Activated naive CD4-positive, alpha-beta T cell treated with anti-CD3 and anti-CD28 coated beads for 36 hours (primary cell): ENCODE results near the gene FCRLA. TPM values are rescaled to one million over a fixed set of nuclear protein-coding genes. Genes with fewer than 3 reads are reported as not detected.
"Not testable (repeated sequence)": the region's sequence is repeated elsewhere in the genome, so short reads cannot be mapped to it uniquely, and the experiment has no call there.

Experiments used
- CTCF ChIA-PET: fragments of 350-600 bp; sonication (Branson Sonifier 250); formaldehyde crosslinking; loops from one replicate; lab custom pipeline; 2021; ENCODE audit warnings: antibody characterized with exemption; lab: Charles Lee
- DNase-seq: peaks from one replicate; pipeline ENCODE4 v3.0.0-alpha.2; 2020
- H3K27ac Mint-ChIP-seq: one replicate; pipeline ENCODE4 v1.8.0; 2021; ENCODE audit warnings: mild to moderate bottlenecking, mixed read lengths
- H3K27me3 Mint-ChIP-seq: one replicate; pipeline ENCODE4 v1.8.0; 2021; ENCODE audit warnings: low read depth, mixed read lengths
- H3K36me3 Mint-ChIP-seq: one replicate; pipeline ENCODE4 v1.8.0; 2021; ENCODE audit warnings: low read depth, mixed read lengths
- H3K4me1 Mint-ChIP-seq: one replicate; pipeline ENCODE4 v1.8.0; 2021; ENCODE audit warnings: low read depth, mixed read lengths
- H3K4me3 Mint-ChIP-seq: one replicate; pipeline ENCODE4 v1.8.0; 2021; ENCODE audit warnings: mild to moderate bottlenecking, moderate library complexity, mixed read lengths
- H3K9me3 Mint-ChIP-seq: one replicate; pipeline ENCODE4 v1.8.0; 2021; ENCODE audit warnings: mixed read lengths
- intact Hi-C: fragments of 100-400 bp; cut with micrococcal nuclease; formaldehyde crosslinking; loops from one replicate; pipeline ENCODE4 v1.15.1; 2023
- total RNA-seq, 2 experiments: library from RNA; stranded (reverse); gene quantifications; one replicate each; pipeline ENCODE4 v1.2.3, GENCODE V29; 2021

Gene FCRLA, protein sequence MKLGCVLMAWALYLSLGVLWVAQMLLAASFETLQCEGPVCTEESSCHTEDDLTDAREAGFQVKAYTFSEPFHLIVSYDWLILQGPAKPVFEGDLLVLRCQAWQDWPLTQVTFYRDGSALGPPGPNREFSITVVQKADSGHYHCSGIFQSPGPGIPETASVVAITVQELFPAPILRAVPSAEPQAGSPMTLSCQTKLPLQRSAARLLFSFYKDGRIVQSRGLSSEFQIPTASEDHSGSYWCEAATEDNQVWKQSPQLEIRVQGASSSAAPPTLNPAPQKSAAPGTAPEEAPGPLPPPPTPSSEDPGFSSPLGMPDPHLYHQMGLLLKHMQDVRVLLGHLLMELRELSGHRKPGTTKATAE
- total RNA-seq, result not detected

DNA sequence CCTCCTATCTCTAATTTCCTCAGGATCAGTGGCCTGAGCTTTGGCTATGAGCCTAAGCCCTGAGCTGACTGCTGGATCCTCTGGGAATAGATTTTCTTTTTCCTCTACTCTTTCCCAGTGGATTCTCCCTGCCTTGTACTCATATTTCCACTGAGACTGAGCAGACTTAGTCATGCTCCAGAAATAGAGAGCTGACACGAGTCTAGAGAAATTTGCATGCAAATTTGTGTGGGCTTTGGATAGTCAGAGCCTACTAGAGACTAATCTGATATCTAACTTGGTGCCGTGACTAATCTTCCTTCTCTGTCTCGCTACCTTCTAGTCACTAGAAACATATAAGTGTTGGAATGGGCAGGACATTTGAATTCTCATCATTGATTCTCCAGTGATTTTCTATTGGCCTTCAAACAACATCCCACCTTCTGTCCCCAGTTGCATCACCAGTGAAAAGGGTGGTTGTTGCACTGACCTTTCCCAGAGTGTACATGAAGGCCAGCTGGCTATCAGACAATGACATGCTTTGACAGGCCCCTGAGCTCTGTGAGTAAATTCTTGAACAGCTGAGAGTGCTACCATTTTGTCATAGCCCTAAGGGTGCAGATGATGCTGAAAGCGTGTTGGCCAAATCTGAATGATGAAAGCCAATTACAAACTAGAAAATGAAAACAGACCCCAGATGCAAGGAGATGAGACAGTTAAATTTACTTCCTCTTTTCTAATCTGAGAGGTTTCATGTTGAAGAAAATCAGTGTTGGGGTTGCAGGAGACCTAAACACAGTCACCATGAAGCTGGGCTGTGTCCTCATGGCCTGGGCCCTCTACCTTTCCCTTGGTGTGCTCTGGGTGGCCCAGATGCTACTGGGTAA is at the start of gene FCRLA:
TSS of gene FCRLA (plus strand) at position 748 of the 866 bp plus-strand sequence. CDS start at position 784, 36 bp downstream.
- no peak within 1 kb of the TSS for H3K27ac Mint-ChIP-seq
- CTCF ChIA-PET, result interaction anchor here (1.1 to 1.8 kb wide), 2 partner anchors 30 to 31 kb away, joined by 3 to 6 read pairs; no protein-coding TSS in a partner anchor
- no peaks in the 10 kb centered on the region for H3K27me3 Mint-ChIP-seq
- DNase-seq, result no peak
- no peaks in the 10 kb centered on the region for H3K36me3 Mint-ChIP-seq
- intact Hi-C loops, result loop anchor here (2.0 kb wide), 1 partner anchor 24 kb away; no protein-coding TSS in a partner anchor
- H3K4me1 Mint-ChIP-seq, result no peaks in the 10 kb centered on the region
- H3K4me3 Mint-ChIP-seq, result no peak within 1 kb of the TSS
- H3K9me3 Mint-ChIP-seq, result no peaks in the 10 kb centered on the region

DNA sequence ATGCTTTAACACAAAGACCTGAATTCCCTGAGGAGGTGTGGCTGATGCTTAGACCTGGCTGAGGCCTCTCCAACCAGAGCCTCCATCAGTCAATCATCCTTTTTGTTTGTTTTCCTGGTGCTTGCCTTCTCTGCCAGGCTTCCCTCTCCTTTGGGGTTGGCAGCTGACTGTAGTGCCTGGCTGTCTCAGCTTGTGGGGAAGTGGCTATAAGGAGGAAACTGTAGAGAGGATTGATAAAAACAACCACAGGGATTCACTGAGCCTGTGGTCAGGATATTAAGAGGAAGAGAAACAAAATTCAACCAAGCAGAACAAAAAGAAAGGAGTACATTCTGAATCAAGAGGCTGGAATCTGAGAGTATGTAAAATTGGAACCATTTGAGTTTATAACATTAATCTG is 48.5 kb upstream of the FCRLA start:
- intact Hi-C loops, result loop anchor here (10.0 kb wide), 1 partner anchor 84 kb away; no protein-coding TSS in a partner anchor
- H3K9me3 Mint-ChIP-seq, H3K4me3 Mint-ChIP-seq, H3K27ac Mint-ChIP-seq, DNase-seq, H3K4me1 Mint-ChIP-seq, H3K36me3 Mint-ChIP-seq, CTCF ChIA-PET, H3K27me3 Mint-ChIP-seq: not testable (repeated sequence)

DNA sequence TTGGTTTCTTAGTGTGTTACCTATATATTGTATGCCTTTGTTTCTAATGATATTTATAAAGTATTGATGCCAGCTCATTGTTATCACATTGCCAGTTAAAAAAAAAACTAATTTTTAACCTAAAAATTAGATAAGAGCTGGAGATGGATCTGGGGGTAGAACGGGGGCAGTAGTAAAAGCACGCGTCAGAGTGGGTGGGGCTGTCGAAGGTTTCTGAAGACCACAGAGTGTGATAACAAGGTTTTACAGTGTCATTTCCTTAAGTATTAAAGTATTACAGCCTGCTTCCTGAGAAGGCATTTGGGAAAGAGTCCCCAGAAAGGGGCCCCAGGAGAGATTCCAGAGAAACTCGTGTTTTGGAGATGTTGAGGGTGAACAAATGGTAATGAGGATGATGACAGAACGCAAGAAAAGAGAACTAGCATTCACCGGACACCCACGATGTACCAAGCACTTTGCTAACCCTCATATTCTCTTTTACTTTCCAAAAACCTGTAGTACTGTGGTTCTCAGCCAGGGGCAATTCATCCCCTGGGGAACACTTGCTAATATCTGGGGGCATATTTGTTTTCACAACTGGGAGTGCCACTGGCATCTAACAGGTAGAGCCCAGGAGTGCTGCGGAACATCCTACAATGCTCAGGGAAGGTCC is 45.2 kb upstream of the FCRLA start:
- H3K9me3 Mint-ChIP-seq, H3K27ac Mint-ChIP-seq, H3K4me1 Mint-ChIP-seq, DNase-seq, intact Hi-C loops, H3K36me3 Mint-ChIP-seq, H3K4me3 Mint-ChIP-seq, CTCF ChIA-PET, H3K27me3 Mint-ChIP-seq: not testable (repeated sequence)

DNA sequence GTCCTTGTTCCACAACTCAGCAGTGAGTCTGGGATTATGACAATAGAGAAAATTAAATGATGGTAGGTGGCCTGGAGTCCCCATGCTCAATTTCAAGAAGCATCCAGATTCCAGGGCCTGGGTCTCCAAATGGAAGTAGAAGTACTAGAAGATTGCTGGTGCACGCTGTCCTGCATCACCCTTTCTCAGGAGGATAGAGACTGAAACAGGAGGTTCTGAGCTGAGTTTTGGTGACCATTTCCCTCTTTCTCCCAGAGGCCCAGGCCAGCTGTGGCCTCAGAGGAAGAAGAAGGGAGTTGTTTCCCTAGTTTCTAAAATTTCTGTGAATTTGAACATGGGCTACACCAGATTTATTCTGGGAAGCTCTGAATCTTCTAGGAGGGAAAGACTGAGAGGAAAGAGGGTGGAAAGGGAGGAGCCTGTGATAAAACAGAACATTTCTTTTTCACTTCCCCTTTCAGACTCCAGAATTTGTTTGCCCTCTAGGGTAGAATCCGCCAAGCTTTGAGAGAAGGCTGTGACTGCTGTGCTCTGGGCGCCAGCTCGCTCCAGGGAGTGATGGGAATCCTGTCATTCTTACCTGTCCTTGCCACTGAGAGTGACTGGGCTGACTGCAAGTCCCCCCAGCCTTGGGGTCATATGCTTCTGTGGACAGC is 44.2 kb upstream of the FCRLA start, which contains the start of gene FCGR2B:
TSS of gene FCGR2B (plus strand) at position 460 of the 656 bp plus-strand sequence. CDS start at position 559, 99 bp downstream.
- H3K36me3 Mint-ChIP-seq, intact Hi-C loops, H3K4me3 Mint-ChIP-seq, H3K27me3 Mint-ChIP-seq, CTCF ChIA-PET, H3K27ac Mint-ChIP-seq, H3K9me3 Mint-ChIP-seq, H3K4me1 Mint-ChIP-seq, DNase-seq: not testable (repeated sequence)

DNA sequence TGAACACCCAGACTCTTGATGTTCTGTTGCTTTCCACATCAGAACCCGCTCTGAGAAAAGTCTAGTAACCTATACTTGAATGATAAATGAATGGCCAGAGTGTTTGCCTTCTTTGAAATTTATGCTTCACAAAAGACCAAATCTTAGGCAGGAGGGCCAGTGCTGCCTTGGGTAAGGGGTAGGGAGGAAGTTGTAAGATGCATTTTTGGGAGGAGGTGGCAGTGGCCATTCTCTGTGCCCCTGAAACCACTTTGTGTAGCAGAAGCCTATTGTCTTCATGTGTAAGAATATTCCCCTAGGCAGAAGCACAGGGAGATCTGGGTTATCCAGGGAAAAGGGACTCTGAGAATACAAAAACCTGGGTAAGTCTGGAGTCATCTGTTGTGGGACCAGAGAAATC is 43.5 kb upstream of the FCRLA start:
- H3K4me1 Mint-ChIP-seq, CTCF ChIA-PET, H3K27ac Mint-ChIP-seq, H3K4me3 Mint-ChIP-seq, H3K36me3 Mint-ChIP-seq, intact Hi-C loops, DNase-seq, H3K27me3 Mint-ChIP-seq, H3K9me3 Mint-ChIP-seq: not testable (repeated sequence)

DNA sequence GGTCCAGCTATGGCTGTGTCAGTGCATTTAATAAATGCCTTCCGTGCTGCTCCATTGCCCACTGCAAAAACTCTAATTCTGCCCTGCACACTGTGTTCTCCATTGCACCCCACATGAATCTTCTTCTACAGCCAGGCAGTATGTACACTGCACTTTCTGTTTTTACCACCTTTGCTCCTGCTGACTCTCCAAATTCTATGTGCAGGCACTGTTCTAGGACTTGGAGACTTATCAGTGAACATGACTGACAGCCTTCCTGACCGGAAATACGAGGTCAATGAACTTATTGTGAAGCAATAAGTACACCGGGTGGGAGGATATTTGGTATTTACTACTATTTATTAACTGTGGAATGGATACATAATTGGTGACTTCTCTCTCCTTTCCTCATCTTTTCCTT is 42.3 kb upstream of the FCRLA start:
- H3K4me1 Mint-ChIP-seq, DNase-seq, H3K27me3 Mint-ChIP-seq, H3K9me3 Mint-ChIP-seq, H3K4me3 Mint-ChIP-seq, CTCF ChIA-PET, H3K36me3 Mint-ChIP-seq, H3K27ac Mint-ChIP-seq, intact Hi-C loops: not testable (repeated sequence)

DNA sequence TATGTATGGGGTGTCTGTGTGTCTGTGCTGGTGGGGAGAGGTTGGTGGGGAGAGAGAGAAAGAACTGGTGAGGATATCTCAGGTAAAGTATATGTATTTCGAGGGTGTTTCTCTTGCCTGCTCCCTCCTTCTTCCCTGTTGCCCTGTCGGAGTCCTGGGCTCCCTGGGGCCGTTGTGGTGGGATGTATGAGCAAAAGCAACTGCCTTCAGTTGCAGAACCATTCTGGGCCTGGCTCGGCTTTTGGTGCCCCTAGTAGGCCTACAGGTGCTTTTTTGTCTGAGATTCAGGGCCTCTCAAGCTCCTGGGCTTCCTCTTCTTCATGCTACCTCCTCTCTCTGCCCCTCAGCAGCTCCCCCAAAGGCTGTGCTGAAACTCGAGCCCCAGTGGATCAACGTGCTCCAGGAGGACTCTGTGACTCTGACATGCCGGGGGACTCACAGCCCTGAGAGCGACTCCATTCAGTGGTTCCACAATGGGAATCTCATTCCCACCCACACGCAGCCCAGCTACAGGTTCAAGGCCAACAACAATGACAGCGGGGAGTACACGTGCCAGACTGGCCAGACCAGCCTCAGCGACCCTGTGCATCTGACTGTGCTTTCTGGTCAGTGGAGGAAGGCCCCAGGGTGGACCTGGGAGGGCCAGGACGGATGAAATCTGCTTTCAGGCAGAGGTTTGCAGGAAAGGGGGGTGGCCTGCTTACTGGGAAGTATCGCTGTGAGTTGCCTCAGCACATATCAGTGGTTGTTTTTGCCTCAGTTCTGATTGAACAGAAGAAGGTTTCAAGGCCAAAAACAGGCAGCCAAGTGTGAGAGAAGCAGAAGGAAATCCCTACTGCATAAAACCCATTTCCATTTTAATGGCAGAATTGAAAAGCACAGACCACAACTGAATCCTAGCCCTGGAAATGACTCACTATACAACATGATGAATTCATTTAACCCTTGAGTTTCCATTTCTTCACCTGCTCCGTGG is 35.7 kb upstream of the FCRLA start:
- H3K27ac Mint-ChIP-seq, H3K4me3 Mint-ChIP-seq, CTCF ChIA-PET, H3K4me1 Mint-ChIP-seq, H3K27me3 Mint-ChIP-seq, H3K9me3 Mint-ChIP-seq, intact Hi-C loops, H3K36me3 Mint-ChIP-seq: not testable (repeated sequence)
- DNase-seq, result peak; percentile 15

DNA sequence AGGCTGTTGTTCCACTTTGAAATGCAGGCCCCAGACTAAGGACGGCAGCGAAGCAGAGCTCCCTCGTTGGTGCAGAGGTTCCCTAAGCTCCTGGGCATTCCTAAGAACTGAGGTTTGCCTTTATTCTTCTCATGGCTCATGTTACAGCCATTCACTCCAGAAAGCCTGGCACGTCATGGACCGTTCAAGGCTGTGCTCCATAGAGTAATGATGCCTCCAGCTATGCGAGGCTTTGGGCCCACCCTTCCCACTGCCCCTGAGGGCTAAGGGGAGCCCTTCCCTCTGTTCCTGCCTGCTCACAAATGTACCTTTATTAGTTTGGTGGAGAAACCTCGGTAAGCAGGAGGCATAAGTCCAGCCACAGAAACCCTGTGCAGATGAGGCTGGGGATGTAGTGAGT is 33.6 kb upstream of the FCRLA start:
- H3K4me1 Mint-ChIP-seq, H3K9me3 Mint-ChIP-seq, H3K27me3 Mint-ChIP-seq, H3K36me3 Mint-ChIP-seq, H3K27ac Mint-ChIP-seq, intact Hi-C loops, H3K4me3 Mint-ChIP-seq, CTCF ChIA-PET, DNase-seq: not testable (repeated sequence)

DNA sequence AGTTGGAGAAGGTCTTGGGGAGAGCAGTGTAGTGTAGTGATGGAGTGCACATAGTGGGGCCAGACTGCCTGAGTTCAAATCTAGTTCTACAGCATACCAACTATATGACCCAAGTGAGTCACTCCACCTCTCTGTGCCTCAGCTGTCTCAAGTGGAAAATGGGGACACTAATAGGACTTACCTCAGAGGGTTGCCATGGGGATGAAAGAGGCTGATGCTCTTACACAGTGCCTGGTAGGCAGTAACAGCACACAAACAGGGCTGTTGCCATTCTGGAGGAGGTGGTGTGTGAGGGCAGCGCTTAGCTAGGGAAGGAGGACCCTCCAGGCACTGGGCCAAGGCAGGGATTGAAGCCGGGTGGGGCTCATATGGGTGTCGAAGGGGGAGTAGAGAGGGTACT is 32.6 kb upstream of the FCRLA start:
- CTCF ChIA-PET, H3K4me3 Mint-ChIP-seq, H3K9me3 Mint-ChIP-seq, H3K36me3 Mint-ChIP-seq, DNase-seq, H3K27me3 Mint-ChIP-seq, H3K4me1 Mint-ChIP-seq, intact Hi-C loops, H3K27ac Mint-ChIP-seq: not testable (repeated sequence)

DNA sequence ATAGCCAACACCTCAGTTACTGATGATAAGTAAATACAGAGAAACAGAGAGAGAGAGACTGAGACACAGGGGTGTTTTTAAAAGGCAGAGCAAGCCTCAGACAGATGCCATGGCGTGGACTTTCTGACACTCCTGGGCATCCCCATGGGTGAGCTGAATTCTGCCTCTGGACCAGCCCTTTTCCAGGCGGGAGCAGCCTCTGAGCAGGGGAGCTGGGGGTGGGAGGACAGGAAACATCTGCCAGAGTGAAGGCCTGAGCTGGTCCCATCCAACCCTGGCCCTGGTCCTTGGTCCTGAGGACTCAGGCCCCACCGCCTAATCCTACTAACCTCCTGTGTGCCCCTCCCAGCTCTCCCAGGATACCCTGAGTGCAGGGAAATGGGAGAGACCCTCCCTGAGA is 32.1 kb upstream of the FCRLA start:
- intact Hi-C loops, DNase-seq, H3K4me1 Mint-ChIP-seq, H3K27ac Mint-ChIP-seq, H3K36me3 Mint-ChIP-seq, H3K9me3 Mint-ChIP-seq, CTCF ChIA-PET, H3K4me3 Mint-ChIP-seq, H3K27me3 Mint-ChIP-seq: not testable (repeated sequence)

DNA sequence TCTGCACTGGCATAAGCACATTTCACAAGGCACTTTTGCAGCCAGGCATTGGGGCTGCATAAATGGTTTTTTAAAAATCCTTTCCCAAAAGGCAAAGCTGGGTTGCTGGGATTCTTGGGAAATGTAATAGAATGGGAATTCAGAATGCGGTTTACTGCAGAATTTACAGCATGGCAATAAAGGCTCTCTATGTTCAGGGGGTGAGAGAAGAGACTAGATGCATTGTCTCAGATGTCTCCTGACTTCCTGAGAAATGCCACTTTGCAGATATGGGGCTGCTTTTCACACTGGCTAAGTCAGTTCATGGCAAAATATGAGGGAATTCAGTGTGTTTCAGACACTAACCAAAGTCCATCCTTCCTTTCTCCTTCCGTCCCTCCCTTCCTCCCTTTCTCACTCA is 30.6 kb upstream of the FCRLA start:
- Mint-ChIP-seq H3K4me3 (no peak overlapping the region), H3K9me3 (no peaks in the 10 kb centered on the region), H3K36me3 (no peaks in the 10 kb centered on the region), H3K4me1 (peaks cover 2% of the 10 kb centered on the region), H3K27ac (no peak overlapping the region), H3K27me3 (no peaks in the 10 kb centered on the region)
- CTCF ChIA-PET, result interaction anchor here (0.8 kb wide), 1 partner anchor 31 kb away, joined by 3 read pairs; no protein-coding TSS in a partner anchor
- DNase-seq, result no peak
- intact Hi-C loops, result no loop called here
